ENCODE data around the gene CYB561D1.
A peak's percentile ranks its signal among the peaks of the same experiment; 100 is the strongest.

The CYB561D1 gene

DNA sequence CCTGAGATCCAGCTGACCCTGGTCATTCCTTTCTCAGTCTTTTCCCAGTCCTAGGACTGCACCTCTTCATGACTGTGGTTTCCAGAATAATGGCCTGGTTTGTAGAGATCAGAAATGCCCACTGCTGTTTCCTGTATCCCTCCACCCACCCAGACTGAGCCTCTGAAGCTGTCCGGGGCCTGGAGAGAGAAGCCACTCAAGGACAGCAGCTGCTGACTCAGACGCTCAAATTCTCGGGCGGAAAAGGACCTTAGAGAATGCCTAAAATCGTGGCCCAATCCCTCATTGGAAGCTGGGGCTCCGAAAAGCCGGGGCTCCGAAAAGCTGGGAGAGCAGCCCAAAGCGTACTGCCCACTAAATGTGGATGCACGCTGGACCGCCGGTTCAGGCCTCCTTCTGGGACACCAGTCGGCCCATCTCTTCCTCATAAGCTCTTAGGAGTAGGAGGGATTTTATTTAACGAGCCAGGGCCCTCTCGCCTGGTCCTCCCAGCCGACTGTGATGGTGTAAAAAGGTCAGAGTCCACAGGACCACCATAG, 38.0 kb downstream of the CYB561D1 start:
- in situ Hi-C loops (cut with MboI; ENCODE audit: low sequenced_read_pairs, unreplicated experiment) = loop anchor here (5.0 to 10.0 kb wide), 2 partner anchors 35 to 247 kb away; partner anchors contain the start of gene PSRC1
- TF ChIP-seq, protein P1, sequence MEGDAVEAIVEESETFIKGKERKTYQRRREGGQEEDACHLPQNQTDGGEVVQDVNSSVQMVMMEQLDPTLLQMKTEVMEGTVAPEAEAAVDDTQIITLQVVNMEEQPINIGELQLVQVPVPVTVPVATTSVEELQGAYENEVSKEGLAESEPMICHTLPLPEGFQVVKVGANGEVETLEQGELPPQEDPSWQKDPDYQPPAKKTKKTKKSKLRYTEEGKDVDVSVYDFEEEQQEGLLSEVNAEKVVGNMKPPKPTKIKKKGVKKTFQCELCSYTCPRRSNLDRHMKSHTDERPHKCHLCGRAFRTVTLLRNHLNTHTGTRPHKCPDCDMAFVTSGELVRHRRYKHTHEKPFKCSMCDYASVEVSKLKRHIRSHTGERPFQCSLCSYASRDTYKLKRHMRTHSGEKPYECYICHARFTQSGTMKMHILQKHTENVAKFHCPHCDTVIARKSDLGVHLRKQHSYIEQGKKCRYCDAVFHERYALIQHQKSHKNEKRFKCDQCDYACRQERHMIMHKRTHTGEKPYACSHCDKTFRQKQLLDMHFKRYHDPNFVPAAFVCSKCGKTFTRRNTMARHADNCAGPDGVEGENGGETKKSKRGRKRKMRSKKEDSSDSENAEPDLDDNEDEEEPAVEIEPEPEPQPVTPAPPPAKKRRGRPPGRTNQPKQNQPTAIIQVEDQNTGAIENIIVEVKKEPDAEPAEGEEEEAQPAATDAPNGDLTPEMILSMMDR (IDR thresholded peaks at IDR 0.05; ENCODE audit: borderline replicate concordance, control extremely low read depth, extremely low read depth, insufficient read depth, missing control alignments) = no peak
- no peak for DNase-seq (ENCODE audit: low spot score)

DNA sequence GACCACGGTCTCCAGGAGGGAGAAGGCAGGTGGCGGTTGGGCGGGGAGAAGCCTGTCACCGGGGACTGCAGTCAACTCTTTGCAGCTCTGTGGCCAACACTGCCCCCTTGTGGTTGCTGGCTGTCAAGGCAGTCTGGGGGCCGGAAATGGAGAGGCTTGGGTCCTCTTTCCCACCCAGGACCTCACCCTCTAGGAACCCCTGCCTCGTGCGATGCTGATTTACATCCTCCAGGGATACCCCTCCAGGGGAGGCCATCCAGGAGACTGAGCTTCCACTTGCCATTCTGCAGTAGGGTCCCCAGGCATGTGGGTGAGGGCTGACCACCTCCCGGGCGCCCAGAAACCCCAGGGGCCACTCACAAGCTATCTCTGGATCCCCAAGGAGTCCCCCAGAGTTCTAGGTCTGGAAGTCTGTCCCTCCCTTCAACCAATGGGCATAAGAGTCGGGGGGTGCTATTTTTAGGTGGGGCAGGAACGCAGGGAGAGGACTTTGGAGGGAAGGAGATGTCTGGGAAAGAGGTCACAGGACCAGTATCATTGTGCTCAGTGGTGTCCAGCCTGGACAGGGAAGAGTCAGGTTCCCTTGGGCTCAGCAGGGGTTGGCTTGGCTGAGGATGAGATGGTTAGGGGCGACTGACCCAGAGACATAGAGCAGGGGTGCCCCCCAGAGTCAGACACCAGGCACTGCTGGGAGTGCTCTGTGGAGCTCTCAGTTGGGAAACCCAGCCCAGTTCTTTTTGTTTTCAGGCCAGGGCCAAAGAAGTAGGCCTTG, 38.7 kb downstream of the CYB561D1 start:
- in situ Hi-C loops (cut with MboI; ENCODE audit: low sequenced_read_pairs, unreplicated experiment) = loop anchor here (5.0 to 10.0 kb wide), 2 partner anchors 35 to 248 kb away; partner anchors contain the start of gene PSRC1
- TF ChIP-seq, protein P1 (IDR thresholded peaks at IDR 0.05; ENCODE audit: borderline replicate concordance, control extremely low read depth, extremely low read depth, insufficient read depth, missing control alignments) = peak; percentile 98

DNA sequence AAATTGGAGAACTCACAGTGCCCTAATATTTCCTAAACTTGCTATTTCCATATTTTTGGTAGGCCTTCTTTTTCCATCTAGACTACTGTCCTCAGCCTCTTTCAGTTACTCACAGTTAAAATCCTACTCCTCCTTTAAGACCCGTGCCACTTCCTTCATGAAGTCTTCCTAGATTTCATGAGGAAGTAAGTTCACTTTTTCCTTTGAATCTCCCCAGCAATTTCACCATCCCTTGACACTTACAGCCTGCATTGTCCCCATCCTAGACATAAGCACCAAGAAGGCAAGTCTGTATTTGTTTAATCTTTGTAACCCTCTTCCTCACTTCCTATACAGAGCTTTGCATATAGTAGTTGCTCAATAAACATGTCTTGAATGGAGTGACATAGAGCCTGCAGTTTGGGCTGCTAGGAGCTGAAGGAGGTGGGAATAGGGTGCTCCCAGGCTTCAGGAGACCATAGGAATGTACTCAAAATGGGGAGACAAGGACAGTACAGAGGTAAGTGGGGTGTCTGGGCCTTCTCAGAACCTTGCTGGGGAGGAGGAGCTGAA, 40.5 kb downstream of the CYB561D1 start:
- DNase-seq (ENCODE audit: low spot score) = no peak
- TF ChIP-seq, protein P1 (IDR thresholded peaks at IDR 0.05; ENCODE audit: borderline replicate concordance, control extremely low read depth, extremely low read depth, insufficient read depth, missing control alignments) = no peak
- in situ Hi-C loops (cut with MboI; ENCODE audit: low sequenced_read_pairs, unreplicated experiment) = loop anchor here (5.0 to 10.0 kb wide), 2 partner anchors 37 to 250 kb away; partner anchors contain the start of gene PSRC1

More for the DNA sequence above, 38.7 kb downstream of the CYB561D1 start:
- DNase-seq (ENCODE audit: low spot score) = peak; percentile 89

DNA sequence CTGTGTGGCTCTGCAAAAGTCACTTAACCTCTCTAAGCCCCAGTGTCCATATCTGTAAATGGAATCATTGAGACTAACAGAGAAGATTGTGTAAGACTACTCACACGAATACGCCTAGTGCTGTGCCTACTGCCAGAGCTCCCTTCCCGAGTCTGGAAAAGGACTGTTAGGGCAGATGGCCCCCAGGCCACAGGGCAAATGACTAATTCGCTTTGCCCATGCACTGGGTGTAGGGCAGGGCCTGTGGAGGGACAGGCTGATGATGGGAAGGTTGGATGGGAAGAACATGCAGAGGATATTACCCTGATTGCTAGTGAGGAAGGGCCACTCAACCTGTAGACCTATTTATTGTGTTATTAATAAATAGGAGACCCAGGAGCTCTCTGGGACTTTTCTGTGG, 41.6 kb downstream of the CYB561D1 start:
- in situ Hi-C loops (cut with MboI; ENCODE audit: low sequenced_read_pairs, unreplicated experiment) = loop anchor here (10.0 kb wide), 1 partner anchor 251 kb away; the partner anchor contains the start of gene PSRC1
- DNase-seq (ENCODE audit: low spot score) = no peak
- TF ChIP-seq, protein P1 (IDR thresholded peaks at IDR 0.05; ENCODE audit: borderline replicate concordance, control extremely low read depth, extremely low read depth, insufficient read depth, missing control alignments) = no peak

DNA sequence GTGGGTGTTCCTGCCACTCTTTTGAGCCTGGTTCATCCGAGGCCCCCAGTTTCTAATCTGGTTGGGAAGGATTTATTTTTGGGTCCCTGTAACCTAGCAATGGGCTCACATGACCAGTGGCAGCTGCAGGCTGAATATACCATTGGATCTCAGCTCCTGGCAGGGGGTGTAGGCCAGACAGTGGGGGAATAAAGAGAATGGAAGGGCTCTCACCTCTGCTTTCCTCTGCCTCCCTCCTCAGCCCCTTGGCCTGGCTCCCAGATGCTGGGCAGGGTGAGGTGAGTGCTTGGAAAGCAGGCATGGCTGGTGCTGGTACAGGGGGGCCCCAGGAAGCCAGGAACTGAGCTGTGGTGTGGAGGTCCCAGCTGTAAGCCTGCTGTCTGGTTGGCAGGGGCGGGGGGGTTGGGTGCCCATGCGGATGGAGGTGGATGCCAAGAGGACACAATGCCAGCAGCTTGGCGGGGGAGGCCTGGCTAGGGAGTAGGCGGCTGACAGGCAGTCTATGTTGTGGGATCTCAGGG, 42.1 kb downstream of the CYB561D1 start:
- TF ChIP-seq, protein P1 (IDR thresholded peaks at IDR 0.05; ENCODE audit: borderline replicate concordance, control extremely low read depth, extremely low read depth, insufficient read depth, missing control alignments) = no peak
- peak; percentile 5 for DNase-seq (ENCODE audit: low spot score)
- in situ Hi-C loops (cut with MboI; ENCODE audit: low sequenced_read_pairs, unreplicated experiment) = loop anchor here (10.0 kb wide), 1 partner anchor 251 kb away; the partner anchor contains the start of gene PSRC1

DNA sequence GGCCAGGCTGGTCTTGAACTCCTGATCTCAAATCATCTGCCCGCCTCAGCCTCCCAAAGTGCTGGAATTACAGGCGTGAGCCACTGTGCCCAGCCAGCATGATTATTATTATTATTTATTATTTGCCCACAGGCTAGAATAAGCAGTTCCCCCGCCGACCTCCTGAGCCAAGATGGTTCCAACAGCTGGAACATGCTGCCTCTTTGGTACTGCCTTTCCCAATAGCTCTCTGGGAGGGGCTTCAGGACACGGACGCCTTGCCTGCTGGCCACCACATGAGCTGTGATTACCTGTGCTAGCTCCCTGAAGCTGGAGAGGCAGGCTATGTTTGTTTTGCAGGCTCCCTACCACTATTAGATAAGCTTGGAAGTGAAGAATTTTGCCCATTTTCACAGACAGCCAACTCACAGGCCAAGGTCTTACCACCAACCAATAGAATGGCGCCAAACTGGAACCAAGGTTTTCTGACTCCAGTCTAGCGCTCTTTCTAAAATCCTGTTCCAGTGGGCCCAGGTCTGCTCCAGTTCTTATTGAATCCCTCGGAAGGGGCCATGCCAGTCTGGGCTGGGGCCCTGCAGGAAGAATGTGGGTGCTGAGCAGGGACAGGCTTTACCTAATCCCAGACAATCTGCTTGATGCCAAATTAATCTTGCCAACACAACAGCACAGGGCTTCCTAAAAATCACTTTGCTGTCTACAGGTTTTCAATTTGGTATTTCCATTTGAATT, 43.7 kb downstream of the CYB561D1 start:
- TF ChIP-seq, protein P1 (IDR thresholded peaks at IDR 0.05; ENCODE audit: borderline replicate concordance, control extremely low read depth, extremely low read depth, insufficient read depth, missing control alignments) = no peak
- DNase-seq (ENCODE audit: low spot score) = no peak
- in situ Hi-C loops (cut with MboI; ENCODE audit: low sequenced_read_pairs, unreplicated experiment) = loop anchor here (10.0 kb wide), 1 partner anchor 253 kb away; the partner anchor contains the start of gene PSRC1
